Large intestine (tissue), 3 donors: ENCODE data around the gene LRRC58. TPM values are rescaled to one million over a fixed set of nuclear protein-coding genes. Genes with fewer than 3 reads are reported as not detected.

ENCODE experiments used
- DNase-seq, 2 donors: peaks; one replicate each; pipeline versions ENCODE4 v3.0.0 to v3.0.0-alpha.2; 2013
- H3K27ac ChIP-seq: one replicate; pipeline ENCODE4 v1.5.1; 2013; ENCODE audit warnings: low read length
- H3K27me3 ChIP-seq: 2 replicates; pipeline ENCODE4 v1.6.1; 2013; ENCODE audit warnings: low read length; ENCODE audit not compliant: control insufficient read depth, insufficient read depth
- H3K36me3 ChIP-seq: 2 replicates; pipeline ENCODE4 v1.6.1; 2013; ENCODE audit warnings: low read length; ENCODE audit not compliant: control insufficient read depth, insufficient read depth
- H3K4me1 ChIP-seq: one replicate; pipeline ENCODE4 v1.6.1; 2013; ENCODE audit warnings: low read length; ENCODE audit not compliant: control insufficient read depth, insufficient read depth
- H3K4me3 ChIP-seq: one replicate; pipeline ENCODE4 v1.5.1; 2013; ENCODE audit warnings: low read length
- H3K9me3 ChIP-seq: one replicate; pipeline ENCODE4 v1.6.1; 2013; ENCODE audit warnings: mild to moderate bottlenecking, low read depth, low read length, moderate library complexity; ENCODE audit not compliant: control insufficient read depth
- WGBS: methylation state at CpG from one replicate; pipeline ENCODE4 v1.1.5; 2013; ENCODE audit warnings: low lambda C conversion rate; ENCODE audit not compliant: insufficient coverage; 5-methylcytosine and 5-hydroxymethylcytosine counted together
- polyA plus RNA-seq: library from polyadenylated mRNA; unstranded; fragments of 120-200 nt; gene quantifications from one replicate; pipeline ENCODE4 v1.2.1, GENCODE V29; 2013

LRRC58 gene
- polyA plus RNA-seq, 1 donor, result 23.0 TPM

DNA sequence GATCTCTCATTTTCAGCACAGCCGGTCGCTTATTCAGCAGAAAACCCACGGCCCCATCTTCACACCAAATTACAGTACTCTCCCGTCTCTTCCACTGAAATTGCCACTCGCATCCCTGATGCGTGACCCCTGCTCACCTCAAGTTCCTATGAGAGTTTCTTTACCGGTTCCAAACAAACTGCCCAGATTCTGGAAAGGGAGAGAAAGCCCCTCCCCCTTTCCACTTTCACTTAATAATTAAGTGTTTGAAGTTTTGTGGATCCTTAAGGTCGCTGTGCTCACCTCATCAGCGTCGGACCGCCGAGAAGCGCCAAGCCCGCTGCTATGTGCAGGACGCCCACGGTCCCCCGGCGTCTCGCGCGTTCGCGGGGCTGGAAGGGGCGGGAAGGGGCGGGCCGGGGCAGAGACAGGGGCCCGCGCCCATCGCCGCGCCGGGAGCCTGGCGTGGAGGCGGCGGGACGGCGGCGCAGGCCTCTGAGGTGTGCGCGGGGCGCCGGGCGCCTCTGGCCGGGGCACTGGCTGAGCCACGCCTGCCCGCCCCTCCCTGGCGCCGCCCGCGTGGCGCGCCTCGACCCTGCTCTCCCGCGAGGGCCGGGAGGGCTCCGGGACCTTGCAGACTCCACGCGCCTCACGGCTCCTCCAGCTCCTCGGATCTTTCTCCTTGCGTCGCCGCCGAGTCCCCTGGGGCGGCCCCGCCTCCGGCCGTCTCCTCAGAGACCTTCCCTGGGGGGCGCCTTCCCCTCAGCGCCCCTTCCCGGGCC lies 64.2 kb downstream of the LRRC58 start, which contains the start of gene GPR156:
Gene GPR156, minus strand, starts transcription at position 476 of the 761 bp plus-strand sequence. CDS start 41,124 bp downstream, outside the sequence.
- Histone ChIP-seq H3K4me3 (peak within 1 kb of the TSS; percentile 30), H3K27me3 (peaks cover 56% of the 10 kb centered on the region), H3K27ac (no peak within 1 kb of the TSS), H3K36me3 (no peaks in the 10 kb centered on the region), H3K4me1 (peaks cover 3% of the 10 kb centered on the region), H3K9me3 (peaks cover 7% of the 10 kb centered on the region)
- 22% methylated on average over 3 of the region's 72 CpGs for WGBS
- peak in 1 of 2 donors; percentile 16 for DNase-seq

DNA sequence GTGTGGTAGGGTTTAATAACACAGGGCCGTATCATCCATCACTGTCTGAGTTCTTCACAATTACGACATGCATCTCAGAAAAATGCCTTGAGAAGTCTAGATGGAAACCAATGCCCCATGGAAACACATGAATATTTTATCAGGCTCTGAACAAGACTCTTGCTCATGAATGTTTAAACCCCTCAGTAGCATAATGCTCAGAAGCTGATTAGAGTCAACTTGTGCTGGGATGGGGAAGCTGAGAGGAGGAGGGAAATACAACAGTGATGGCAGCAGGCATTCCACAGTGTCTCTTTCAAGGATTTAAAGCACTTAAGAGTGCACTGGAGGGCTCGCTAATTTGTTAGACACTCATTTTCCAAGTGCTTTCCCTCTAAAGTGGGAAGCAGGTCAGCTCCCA lies 67.9 kb downstream of the LRRC58 start:
- Histone ChIP-seq H3K9me3 (peaks cover 3% of the 10 kb centered on the region), H3K27ac (no peak overlapping the region), H3K36me3 (no peaks in the 10 kb centered on the region), H3K4me1 (peaks cover 3% of the 10 kb centered on the region), H3K27me3 (peaks cover 43% of the 10 kb centered on the region), H3K4me3 (no peak overlapping the region)
- no CpG with 5 or more reads among the region's 3 CpGs for WGBS
- no peak for DNase-seq

DNA sequence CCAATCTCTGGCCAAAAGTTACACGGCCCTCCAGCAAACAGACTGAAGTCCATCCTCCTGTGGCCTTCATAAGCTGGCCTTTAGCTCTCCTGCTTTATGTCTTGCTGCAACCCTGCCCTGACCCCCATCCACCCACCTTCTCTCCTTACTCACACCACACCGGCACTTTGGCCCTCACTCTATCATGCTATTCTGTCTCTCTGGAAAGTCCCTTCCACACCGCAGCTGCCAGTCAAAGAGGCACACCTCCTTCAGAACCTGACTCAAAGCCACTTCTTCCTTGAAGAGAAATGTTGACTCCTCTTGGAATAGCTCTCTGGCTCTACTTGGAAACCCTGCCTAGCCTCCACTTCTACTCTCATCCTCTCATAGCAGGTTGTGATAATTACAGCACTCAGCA lies 68.6 kb downstream of the LRRC58 start:
- no peak for DNase-seq
- WGBS, result no CpG with 5 or more reads among the region's 3 CpGs
- Histone ChIP-seq H3K9me3 (peaks cover 3% of the 10 kb centered on the region), H3K27ac (no peak overlapping the region), H3K27me3 (peaks cover 36% of the 10 kb centered on the region), H3K4me1 (peaks cover 3% of the 10 kb centered on the region), H3K36me3 (no peaks in the 10 kb centered on the region), H3K4me3 (no peak overlapping the region)

- no peak for DNase-seq
- Histone ChIP-seq H3K9me3 (no peaks in the 10 kb centered on the region), H3K27ac (no peak overlapping the region), H3K4me3 (no peak overlapping the region), H3K36me3 (no peaks in the 10 kb centered on the region), H3K4me1 (no peaks in the 10 kb centered on the region), H3K27me3 (peaks cover 32% of the 10 kb centered on the region)
- no CpG with 5 or more reads among the region's 1 CpG for WGBS
Measured at GRCh38 chr3:120280026-120280425, 69.1 kb downstream of the LRRC58 start.

GRCh38 chr3:120276767-120277166 lies 72.4 kb downstream of the LRRC58 start:
- Histone ChIP-seq H3K27me3 (peaks cover 11% of the 10 kb centered on the region), H3K4me1 (no peaks in the 10 kb centered on the region), H3K9me3 (no peaks in the 10 kb centered on the region), H3K27ac (no peak overlapping the region), H3K4me3 (no peak overlapping the region), H3K36me3 (no peaks in the 10 kb centered on the region)
- DNase-seq, result no peak
- no CpG with 5 or more reads among the region's 2 CpGs for WGBS

DNA sequence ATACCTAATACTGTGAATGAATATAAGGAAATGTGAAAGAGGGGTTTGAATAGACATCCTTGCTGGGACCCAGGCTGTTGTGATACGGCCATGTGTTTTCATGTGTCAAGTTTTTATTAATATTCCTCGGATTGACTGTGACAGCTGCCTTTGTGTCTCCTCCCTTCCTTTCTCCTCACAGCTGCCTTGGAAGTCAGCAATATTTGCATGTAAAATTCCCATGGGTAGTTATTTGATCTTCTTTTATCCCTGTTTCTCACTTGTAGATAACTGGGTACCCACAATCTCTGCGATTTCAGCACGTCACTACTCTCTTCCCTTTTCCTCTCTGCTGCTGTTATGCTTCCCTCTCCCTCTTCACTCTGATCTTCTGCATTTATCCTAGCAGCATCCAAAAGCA lies 73.5 kb downstream of the LRRC58 start:
- Histone ChIP-seq H3K4me3 (no peak overlapping the region), H3K27ac (no peak overlapping the region), H3K4me1 (no peaks in the 10 kb centered on the region), H3K9me3 (no peaks in the 10 kb centered on the region), H3K27me3 (peaks cover 8% of the 10 kb centered on the region), H3K36me3 (no peaks in the 10 kb centered on the region)
- no CpG with 5 or more reads among the region's 4 CpGs for WGBS
- no peak for DNase-seq

GRCh38 chr3:120274739-120275167 lies 74.4 kb downstream of the LRRC58 start:
- H3K9me3 ChIP-seq, result no peaks in the 10 kb centered on the region
- no peak overlapping the region for H3K4me3 ChIP-seq
- H3K36me3 ChIP-seq, result no peaks in the 10 kb centered on the region
- no peak for DNase-seq
- H3K27me3 ChIP-seq, result peaks cover 3% of the 10 kb centered on the region
- H3K27ac ChIP-seq, result no peak overlapping the region
- WGBS, result no CpG with 5 or more reads among the region's 5 CpGs
- no peaks in the 10 kb centered on the region for H3K4me1 ChIP-seq

Other genes starting within 250 kb of the LRRC58 start
- 0.33 TPM for gene GPR156, start 64.1 kb downstream of the LRRC58 start, polyA plus RNA-seq
- 190 TPM for gene FSTL1, start 101.6 kb upstream of the LRRC58 start, polyA plus RNA-seq
- 160 TPM for gene NDUFB4, start 247.0 kb upstream of the LRRC58 start, polyA plus RNA-seq